IMR-90 (cell line): ENCODE data around the gene ZNF750.

Source experiments
- BHLHE40 ChIP-seq: fragments of 150-350 bp; IDR thresholded peaks from 2 replicates; pipeline ENCODE4 v1.6.1; 2016; ENCODE audit warnings: mild to moderate bottlenecking, low read depth, low read length
- CEBPB ChIP-seq: IDR thresholded peaks from 2 replicates; pipeline ENCODE4 v1.6.1; 2012; ENCODE audit warnings: low read depth, low read length, improper control_type of control experiment
- CHD1 ChIP-seq: IDR thresholded peaks from 2 replicates; pipeline ENCODE4 v1.6.1; 2012; ENCODE audit warnings: low read depth, low read length, improper control_type of control experiment
- MAFK ChIP-seq: IDR thresholded peaks from 2 replicates; pipeline ENCODE4 v1.6.1; 2012; ENCODE audit warnings: low read depth, low read length, improper control_type of control experiment
- MAZ ChIP-seq: IDR thresholded peaks from 2 replicates; pipeline ENCODE4 v1.6.1; 2012; ENCODE audit warnings: low read depth, mild to moderate bottlenecking, low read length, improper control_type of control experiment, moderate library complexity, borderline replicate concordance
- MXI1 ChIP-seq: IDR thresholded peaks from 2 replicates; pipeline ENCODE4 v1.6.1; 2012; ENCODE audit warnings: low read depth, mild to moderate bottlenecking, low read length, moderate library complexity, borderline replicate concordance
- NFE2L2 ChIP-seq: fragments of 150-350 bp; IDR thresholded peaks from 2 replicates; pipeline ENCODE4 v1.6.1; 2016; ENCODE audit warnings: low read depth, mild to moderate bottlenecking, low read length
- POLR2A ChIP-seq: IDR thresholded peaks from 2 replicates; pipeline ENCODE4 v1.6.1; 2012; ENCODE audit warnings: mild to moderate bottlenecking, low read depth, low read length
- RAD21 ChIP-seq: IDR thresholded peaks from 2 replicates; pipeline ENCODE4 v1.6.1; 2012; ENCODE audit warnings: low read length, improper control_type of control experiment
- RCOR1 ChIP-seq: IDR thresholded peaks from 2 replicates; pipeline ENCODE4 v1.6.1; 2012; ENCODE audit warnings: mild to moderate bottlenecking, low read length, improper control_type of control experiment; ENCODE audit not compliant: insufficient replicate concordance
- SMC3 ChIP-seq: fragments of 150-350 bp; IDR thresholded peaks from 2 replicates; pipeline ENCODE4 v1.6.1; 2016; ENCODE audit warnings: low read depth, mild to moderate bottlenecking, antibody characterized with exemption, low read length, moderate library complexity
- TF ChIP-seq, protein P1 (sequence below): conservative IDR thresholded peaks from 2 replicates; pipeline ENCODE4 v1.5.1; 2012; ENCODE audit warnings: mild to moderate bottlenecking, low read depth, low read length, improper control_type of control experiment
- TF ChIP-seq, protein P2 (sequence below): fragments of 150-350 bp; IDR thresholded peaks from 2 replicates; pipeline ENCODE4 v1.6.1; 2017; ENCODE audit warnings: mild to moderate bottlenecking, antibody characterized with exemption, low read length, low read depth

DNA sequence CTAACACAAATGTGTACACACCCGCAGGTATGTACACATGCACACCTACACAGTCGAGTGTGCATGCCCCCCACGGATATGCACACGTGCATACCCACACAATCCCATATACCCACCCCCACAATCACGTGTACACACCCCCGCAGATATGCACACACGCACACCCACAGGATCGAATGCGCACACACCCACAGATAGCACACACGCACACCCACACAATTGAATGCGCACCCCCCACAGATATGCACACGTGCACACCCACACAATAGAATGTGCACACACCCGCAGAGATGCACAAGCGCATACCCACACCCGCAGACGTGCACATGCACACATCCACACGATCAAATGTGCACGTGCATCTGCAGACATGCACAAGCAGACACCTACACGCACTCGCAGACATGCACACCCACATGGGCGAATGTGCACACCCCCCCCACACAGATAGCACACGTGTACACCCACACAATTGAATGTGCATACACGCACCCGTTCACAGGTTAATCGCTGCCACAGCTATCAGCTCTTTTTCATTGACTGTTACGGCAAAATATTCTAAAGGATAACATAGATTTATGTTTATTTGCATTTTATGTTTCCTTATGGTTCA is 10.8 kb downstream of the ZNF750 start:
- TF ChIP-seq POLR2A (no peak), MAZ (no peak), NFE2L2 (no peak), CEBPB (no peak), RAD21 (no peak), MXI1 (no peak), CHD1 (no peak), SMC3 (no peak), MAFK (no peak), BHLHE40 (no peak), RCOR1 (no peak)
- TF ChIP-seq, protein P1, sequence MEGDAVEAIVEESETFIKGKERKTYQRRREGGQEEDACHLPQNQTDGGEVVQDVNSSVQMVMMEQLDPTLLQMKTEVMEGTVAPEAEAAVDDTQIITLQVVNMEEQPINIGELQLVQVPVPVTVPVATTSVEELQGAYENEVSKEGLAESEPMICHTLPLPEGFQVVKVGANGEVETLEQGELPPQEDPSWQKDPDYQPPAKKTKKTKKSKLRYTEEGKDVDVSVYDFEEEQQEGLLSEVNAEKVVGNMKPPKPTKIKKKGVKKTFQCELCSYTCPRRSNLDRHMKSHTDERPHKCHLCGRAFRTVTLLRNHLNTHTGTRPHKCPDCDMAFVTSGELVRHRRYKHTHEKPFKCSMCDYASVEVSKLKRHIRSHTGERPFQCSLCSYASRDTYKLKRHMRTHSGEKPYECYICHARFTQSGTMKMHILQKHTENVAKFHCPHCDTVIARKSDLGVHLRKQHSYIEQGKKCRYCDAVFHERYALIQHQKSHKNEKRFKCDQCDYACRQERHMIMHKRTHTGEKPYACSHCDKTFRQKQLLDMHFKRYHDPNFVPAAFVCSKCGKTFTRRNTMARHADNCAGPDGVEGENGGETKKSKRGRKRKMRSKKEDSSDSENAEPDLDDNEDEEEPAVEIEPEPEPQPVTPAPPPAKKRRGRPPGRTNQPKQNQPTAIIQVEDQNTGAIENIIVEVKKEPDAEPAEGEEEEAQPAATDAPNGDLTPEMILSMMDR = no peak
- TF ChIP-seq, protein P2, sequence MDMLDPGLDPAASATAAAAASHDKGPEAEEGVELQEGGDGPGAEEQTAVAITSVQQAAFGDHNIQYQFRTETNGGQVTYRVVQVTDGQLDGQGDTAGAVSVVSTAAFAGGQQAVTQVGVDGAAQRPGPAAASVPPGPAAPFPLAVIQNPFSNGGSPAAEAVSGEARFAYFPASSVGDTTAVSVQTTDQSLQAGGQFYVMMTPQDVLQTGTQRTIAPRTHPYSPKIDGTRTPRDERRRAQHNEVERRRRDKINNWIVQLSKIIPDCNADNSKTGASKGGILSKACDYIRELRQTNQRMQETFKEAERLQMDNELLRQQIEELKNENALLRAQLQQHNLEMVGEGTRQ = no peak
